Endodermal cell (in vitro differentiated cells): ENCODE data around the gene UBE2Q2. TPM values are rescaled to one million over a fixed set of nuclear protein-coding genes. Genes with fewer than 3 reads are reported as not detected.

Source experiments
- DNase-seq: peaks from one replicate; pipeline ENCODE4 v3.0.0-alpha.2; 2017
- H3K27ac ChIP-seq: 2 replicates; pipeline ENCODE4 v1.5.1; 2013; ENCODE audit warnings: mild to moderate bottlenecking, low read depth, low read length, moderate library complexity
- H3K27me3 ChIP-seq: 2 replicates; pipeline ENCODE4 v1.6.1; 2013; ENCODE audit warnings: mild to moderate bottlenecking, low read length, moderate library complexity; ENCODE audit not compliant: insufficient read depth, control insufficient read depth, poor library complexity, severe bottlenecking
- H3K36me3 ChIP-seq: 2 replicates; pipeline ENCODE4 v1.7.0; 2013; ENCODE audit warnings: mild to moderate bottlenecking, low read length, moderate library complexity; ENCODE audit not compliant: control insufficient read depth, insufficient read depth
- H3K4me1 ChIP-seq: one replicate; pipeline ENCODE4 v1.7.0; 2013; ENCODE audit warnings: low read length; ENCODE audit not compliant: control insufficient read depth, insufficient read depth
- H3K4me3 ChIP-seq: 2 replicates; pipeline ENCODE4 v1.5.1; 2013; ENCODE audit warnings: mild to moderate bottlenecking, low read length, moderate library complexity
- H3K9ac ChIP-seq: 2 replicates; pipeline ENCODE4 v1.6.1; 2013; ENCODE audit warnings: mild to moderate bottlenecking, low read length, moderate library complexity; ENCODE audit not compliant: poor library complexity, severe bottlenecking; ENCODE audit errors: extremely low read depth
- H3K9me3 ChIP-seq: 2 replicates; pipeline ENCODE4 v1.6.1; 2013; ENCODE audit warnings: mild to moderate bottlenecking, low read length, moderate library complexity; ENCODE audit not compliant: control insufficient read depth
- H3K27ac Mint-ChIP-seq: 2 replicates; pipeline ENCODE4 v1.8.0; 2020; ENCODE audit warnings: mixed read lengths
- H3K27me3 Mint-ChIP-seq: 2 replicates; pipeline ENCODE4 v1.8.0; 2021; ENCODE audit warnings: mild to moderate bottlenecking, mixed read lengths; ENCODE audit not compliant: insufficient read depth
- H3K36me3 Mint-ChIP-seq: 2 replicates; pipeline ENCODE4 v1.8.0; 2020; ENCODE audit warnings: low read depth, mixed read lengths
- H3K4me1 Mint-ChIP-seq: 2 replicates; pipeline ENCODE4 v1.8.0; 2020; ENCODE audit warnings: mixed read lengths
- H3K4me3 Mint-ChIP-seq: 2 replicates; pipeline ENCODE4 v1.8.0; 2020; ENCODE audit warnings: mild to moderate bottlenecking, moderate library complexity, mixed read lengths
- H3K9me3 Mint-ChIP-seq: 2 replicates; pipeline ENCODE4 v1.8.0; 2020; ENCODE audit warnings: mild to moderate bottlenecking, mixed read lengths
- WGBS, 2 experiments: methylation state at CpG; one replicate each; pipeline versions ENCODE4 v1.1.5 to v1.1.7; 2013; ENCODE audit warnings: missing lambda C conversion rate in 2 of 2, mixed read lengths in 1 of 2; ENCODE audit not compliant: insufficient coverage in 1 of 2, insufficient read length in 1 of 2; 5-methylcytosine and 5-hydroxymethylcytosine counted together
- total RNA-seq, 2 donors: library from RNA; stranded (reverse); fragmentation: NEBNext Ultra II Directional in 1 of 2; extraction: Animal tissue kit (Norgen Biotek cat#: 25700) in 1 of 2; gene quantifications; 2 replicates in 1 of 2; 3 replicates in 1 of 2; pipeline ENCODE4 v1.2.1, GENCODE V29; 2021
- TF ChIP-seq, protein P1 (sequence below): fragments of 200-600 bp; sonication (generic); conservative IDR thresholded peaks from 2 replicates; pipeline ENCODE4 v1.5.0; 2021; ENCODE audit warnings: antibody characterized with exemption, mild to moderate bottlenecking

Gene UBE2Q2
- total RNA-seq, 2 donors from 2014 or later = 29.5 to 37.1 TPM

DNA sequence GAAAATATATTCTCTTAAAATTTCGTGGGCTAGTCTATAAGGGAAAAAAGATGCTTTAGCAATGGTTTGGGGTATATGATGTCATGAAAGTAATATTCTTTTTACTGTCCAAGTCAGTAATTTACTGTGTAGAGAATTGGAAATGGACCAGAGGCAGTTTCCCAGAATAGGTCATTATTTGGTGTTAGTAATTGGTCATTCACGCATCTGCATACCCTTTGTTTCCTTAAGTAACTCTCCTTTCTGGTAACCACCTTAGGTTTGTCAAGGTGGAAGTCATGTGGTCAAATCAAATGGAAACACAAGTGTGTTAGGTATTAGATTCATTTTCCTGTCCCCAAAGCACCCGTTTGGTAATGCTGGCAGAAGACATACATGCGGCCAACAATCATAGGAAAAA, 84.4 kb downstream of the UBE2Q2 start:
- Histone ChIP-seq H3K4me1 (peaks cover 6% of the 10 kb centered on the region), H3K27ac (no peak overlapping the region), H3K9ac (no peak overlapping the region), H3K9me3 (peaks cover 6% of the 10 kb centered on the region), H3K27me3 (no peaks in the 10 kb centered on the region), H3K36me3 (peaks cover 63% of the 10 kb centered on the region), H3K4me3 (no peak overlapping the region)
- no peak overlapping the region for H3K27ac Mint-ChIP-seq
- H3K36me3 Mint-ChIP-seq = peaks cover 35% of the 10 kb centered on the region
- H3K9me3 Mint-ChIP-seq = no peaks in the 10 kb centered on the region
- H3K4me3 Mint-ChIP-seq = no peak overlapping the region
- no peak for DNase-seq
- TF ChIP-seq, protein P1, sequence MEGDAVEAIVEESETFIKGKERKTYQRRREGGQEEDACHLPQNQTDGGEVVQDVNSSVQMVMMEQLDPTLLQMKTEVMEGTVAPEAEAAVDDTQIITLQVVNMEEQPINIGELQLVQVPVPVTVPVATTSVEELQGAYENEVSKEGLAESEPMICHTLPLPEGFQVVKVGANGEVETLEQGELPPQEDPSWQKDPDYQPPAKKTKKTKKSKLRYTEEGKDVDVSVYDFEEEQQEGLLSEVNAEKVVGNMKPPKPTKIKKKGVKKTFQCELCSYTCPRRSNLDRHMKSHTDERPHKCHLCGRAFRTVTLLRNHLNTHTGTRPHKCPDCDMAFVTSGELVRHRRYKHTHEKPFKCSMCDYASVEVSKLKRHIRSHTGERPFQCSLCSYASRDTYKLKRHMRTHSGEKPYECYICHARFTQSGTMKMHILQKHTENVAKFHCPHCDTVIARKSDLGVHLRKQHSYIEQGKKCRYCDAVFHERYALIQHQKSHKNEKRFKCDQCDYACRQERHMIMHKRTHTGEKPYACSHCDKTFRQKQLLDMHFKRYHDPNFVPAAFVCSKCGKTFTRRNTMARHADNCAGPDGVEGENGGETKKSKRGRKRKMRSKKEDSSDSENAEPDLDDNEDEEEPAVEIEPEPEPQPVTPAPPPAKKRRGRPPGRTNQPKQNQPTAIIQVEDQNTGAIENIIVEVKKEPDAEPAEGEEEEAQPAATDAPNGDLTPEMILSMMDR = no peak
- peaks cover 48% of the 10 kb centered on the region for H3K4me1 Mint-ChIP-seq
- no peaks in the 10 kb centered on the region for H3K27me3 Mint-ChIP-seq
- WGBS, 2 experiments = 90 to 100% methylated on average over 3 to 4 of the region's 4 CpGs

DNA sequence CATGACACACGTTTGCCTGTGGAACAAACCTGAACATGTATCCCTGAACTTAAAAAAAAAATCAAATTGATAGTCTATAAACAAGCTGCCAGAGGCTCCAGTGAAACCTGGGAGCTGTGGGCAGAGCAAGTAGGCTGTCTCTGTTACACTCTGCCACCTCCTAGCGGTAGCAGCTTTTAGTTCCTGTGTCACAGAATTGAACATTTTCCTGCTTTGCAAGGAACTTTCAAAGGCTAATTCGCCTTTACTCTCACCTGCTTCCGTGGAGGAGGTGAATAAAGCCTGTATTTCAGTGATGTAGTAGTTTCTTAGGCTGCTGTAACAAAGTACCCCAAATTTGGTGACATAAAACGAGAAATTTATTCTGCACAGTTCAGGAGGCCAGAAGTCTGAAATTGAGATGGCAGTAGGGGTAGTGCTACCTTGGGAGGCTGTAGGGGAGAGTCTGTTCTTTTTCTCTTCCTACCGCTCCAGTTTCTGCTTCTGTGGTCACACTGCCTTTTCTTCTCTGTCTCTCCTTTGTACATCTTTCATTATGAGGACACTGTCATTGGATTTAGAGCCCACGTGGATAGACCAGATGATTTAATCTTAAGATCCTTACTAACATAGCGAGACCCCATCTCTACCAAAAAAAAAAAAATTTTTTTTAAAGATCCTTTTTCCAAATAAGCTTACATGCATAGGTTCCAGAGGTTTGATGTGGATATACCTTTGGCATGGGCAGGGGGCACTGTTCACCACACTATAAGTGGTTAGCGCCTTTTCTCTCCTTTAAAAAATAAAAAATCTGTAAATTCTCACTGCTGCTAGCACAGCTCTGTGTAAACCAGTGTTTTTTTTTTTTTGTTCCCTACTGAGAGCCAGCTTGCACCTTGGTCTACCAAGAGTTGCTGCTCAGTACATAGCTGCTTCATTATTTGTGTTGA, 85.7 kb downstream of the UBE2Q2 start:
- Histone ChIP-seq H3K27me3 (no peaks in the 10 kb centered on the region), H3K27ac (no peak overlapping the region), H3K4me1 (peaks cover 6% of the 10 kb centered on the region), H3K9ac (no peak overlapping the region), H3K36me3 (peaks cover 64% of the 10 kb centered on the region), H3K9me3 (peaks cover 8% of the 10 kb centered on the region), H3K4me3 (no peak overlapping the region)
- DNase-seq = peak; percentile 87
- no peaks in the 10 kb centered on the region for H3K9me3 Mint-ChIP-seq
- TF ChIP-seq, protein P1 = peak; percentile 78
- 64 to 79% methylated on average over 6 to 8 of the region's 9 CpGs for WGBS, 2 experiments
- H3K4me3 Mint-ChIP-seq = no peak overlapping the region
- peaks cover 45% of the 10 kb centered on the region for H3K4me1 Mint-ChIP-seq
- peaks cover 37% of the 10 kb centered on the region for H3K36me3 Mint-ChIP-seq
- H3K27ac Mint-ChIP-seq = peak overlapping the region; percentile 32
- H3K27me3 Mint-ChIP-seq = no peaks in the 10 kb centered on the region

DNA sequence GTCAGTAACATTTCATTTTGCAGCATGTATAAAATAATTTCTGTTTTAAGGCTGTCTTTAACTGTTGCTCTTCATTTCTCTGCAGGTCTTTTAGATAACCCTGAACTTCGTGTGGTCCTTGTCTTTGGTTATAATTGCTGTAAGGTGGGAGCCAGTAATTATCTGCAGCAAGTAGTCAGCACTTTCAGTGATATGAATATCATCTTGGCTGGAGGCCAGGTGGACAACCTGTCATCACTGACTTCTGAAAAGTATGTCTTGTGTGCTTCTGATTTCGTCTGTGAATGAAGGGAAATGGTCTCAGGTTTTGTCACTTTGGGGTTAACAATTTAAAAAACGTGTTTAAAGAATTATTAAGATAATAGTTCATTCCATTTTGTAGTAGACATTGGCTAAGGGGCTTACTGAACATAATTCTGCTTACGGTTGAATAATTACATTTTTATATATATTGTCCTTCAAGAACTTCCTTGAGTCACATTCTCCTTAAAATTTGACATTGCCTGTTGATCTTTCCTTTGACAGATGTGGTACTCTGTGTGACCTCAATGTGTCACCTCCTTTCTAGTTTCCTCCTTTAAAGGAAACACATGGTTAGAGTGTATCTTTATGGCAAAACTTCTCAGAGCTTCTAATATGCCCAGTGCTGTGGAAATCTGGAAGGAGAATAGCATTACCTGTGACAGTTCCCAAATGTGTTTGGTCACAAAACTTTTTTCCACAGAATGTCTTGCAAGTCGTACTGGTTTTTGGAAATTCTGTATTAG, 86.7 kb downstream of the UBE2Q2 start:
- no peak for DNase-seq
- H3K27ac Mint-ChIP-seq = no peak overlapping the region
- H3K27me3 Mint-ChIP-seq = no peaks in the 10 kb centered on the region
- Histone ChIP-seq H3K27ac (no peak overlapping the region), H3K9ac (no peak overlapping the region), H3K4me3 (no peak overlapping the region), H3K36me3 (peaks cover 66% of the 10 kb centered on the region), H3K9me3 (peaks cover 15% of the 10 kb centered on the region), H3K4me1 (no peaks in the 10 kb centered on the region), H3K27me3 (no peaks in the 10 kb centered on the region)
- 89 to 100% methylated on average over 1 to 5 of the region's 5 CpGs for WGBS, 2 experiments
- TF ChIP-seq, protein P1 = no peak
- H3K4me1 Mint-ChIP-seq = peaks cover 35% of the 10 kb centered on the region
- no peaks in the 10 kb centered on the region for H3K9me3 Mint-ChIP-seq
- H3K4me3 Mint-ChIP-seq = no peak overlapping the region
- peaks cover 43% of the 10 kb centered on the region for H3K36me3 Mint-ChIP-seq
